Activated naive CD4-positive, alpha-beta T cell treated with anti-CD3 and anti-CD28 coated beads for 36 hours (primary cell): ENCODE data around the gene BBX. TPM values are rescaled to one million over a fixed set of nuclear protein-coding genes. Genes with fewer than 3 reads are reported as not detected.

ENCODE experiments used
- CTCF ChIA-PET: fragments of 350-600 bp; sonication (Branson Sonifier 250); formaldehyde crosslinking; loops from one replicate; lab custom pipeline; 2021; ENCODE audit warnings: antibody characterized with exemption; lab: Charles Lee
- DNase-seq: peaks from one replicate; pipeline ENCODE4 v3.0.0-alpha.2; 2020
- H3K27ac Mint-ChIP-seq: one replicate; pipeline ENCODE4 v1.8.0; 2021; ENCODE audit warnings: mild to moderate bottlenecking, mixed read lengths
- H3K27me3 Mint-ChIP-seq: one replicate; pipeline ENCODE4 v1.8.0; 2021; ENCODE audit warnings: low read depth, mixed read lengths
- H3K36me3 Mint-ChIP-seq: one replicate; pipeline ENCODE4 v1.8.0; 2021; ENCODE audit warnings: low read depth, mixed read lengths
- H3K4me1 Mint-ChIP-seq: one replicate; pipeline ENCODE4 v1.8.0; 2021; ENCODE audit warnings: low read depth, mixed read lengths
- H3K4me3 Mint-ChIP-seq: one replicate; pipeline ENCODE4 v1.8.0; 2021; ENCODE audit warnings: mild to moderate bottlenecking, moderate library complexity, mixed read lengths
- H3K9me3 Mint-ChIP-seq: one replicate; pipeline ENCODE4 v1.8.0; 2021; ENCODE audit warnings: mixed read lengths
- intact Hi-C: fragments of 100-400 bp; cut with micrococcal nuclease; formaldehyde crosslinking; loops from one replicate; pipeline ENCODE4 v1.15.1; 2023
- total RNA-seq, 2 experiments: library from RNA; stranded (reverse); gene quantifications; one replicate each; pipeline ENCODE4 v1.2.3, GENCODE V29; 2021

The BBX gene
- total RNA-seq, 2 experiments from 2014 or later = 43.1 to 48.6 TPM

GRCh38 chr3:107521469-107522059, 1.2 kb upstream of the BBX start:
- DNase-seq = no peak
- CTCF ChIA-PET = interaction anchor here (1.3 kb wide), 1 partner anchor 77 kb away, joined by 3 read pairs; no protein-coding TSS in a partner anchor
- intact Hi-C loops = loop anchor here (1.0 to 10.0 kb wide), 11 partner anchors 69 to 1347 kb away; partner anchors contain the start of genes CIP2A, DZIP3, IFT57 and TRAT1
- Mint-ChIP-seq H3K4me1 (peaks cover 13% of the 10 kb centered on the region), H3K4me3 (no peak overlapping the region), H3K9me3 (no peaks in the 10 kb centered on the region), H3K27ac (no peak overlapping the region), H3K27me3 (peaks cover 4% of the 10 kb centered on the region), H3K36me3 (no peaks in the 10 kb centered on the region)

GRCh38 chr3:107523289-107523538, 452 bp downstream of the BBX start:
- no peak for DNase-seq

GRCh38 chr3:107523539-107524325, 970 bp downstream of the BBX start:
- Mint-ChIP-seq H3K9me3 (no peaks in the 10 kb centered on the region), H3K4me1 (peaks cover 25% of the 10 kb centered on the region), H3K27me3 (no peaks in the 10 kb centered on the region), H3K27ac (peak overlapping the region; percentile 87), H3K4me3 (peak overlapping the region; percentile 92), H3K36me3 (peaks cover 3% of the 10 kb centered on the region)
- peak; percentile 50 for DNase-seq
- CTCF ChIA-PET = interaction anchor here (1.0 kb wide), 1 partner anchor 93 kb away, joined by 3 read pairs; no protein-coding TSS in a partner anchor
- intact Hi-C loops = loop anchor here (2.0 to 10.0 kb wide), 8 partner anchors 71 to 1349 kb away; partner anchors contain the start of genes CD47, CIP2A, DZIP3 and IFT57

More at GRCh38 chr3:107523289-107523538, 452 bp downstream of the BBX start:
- Mint-ChIP-seq H3K27me3 (no peaks in the 10 kb centered on the region), H3K27ac (peak overlapping the region; percentile 94), H3K9me3 (no peaks in the 10 kb centered on the region), H3K36me3 (peaks cover 3% of the 10 kb centered on the region), H3K4me3 (peak overlapping the region; percentile 92), H3K4me1 (peaks cover 25% of the 10 kb centered on the region)
- intact Hi-C loops = loop anchor here (2.0 to 10.0 kb wide), 7 partner anchors 71 to 1348 kb away; partner anchors contain the start of genes CIP2A, DZIP3, IFT57 and TRAT1
- CTCF ChIA-PET = no interaction called here

DNA sequence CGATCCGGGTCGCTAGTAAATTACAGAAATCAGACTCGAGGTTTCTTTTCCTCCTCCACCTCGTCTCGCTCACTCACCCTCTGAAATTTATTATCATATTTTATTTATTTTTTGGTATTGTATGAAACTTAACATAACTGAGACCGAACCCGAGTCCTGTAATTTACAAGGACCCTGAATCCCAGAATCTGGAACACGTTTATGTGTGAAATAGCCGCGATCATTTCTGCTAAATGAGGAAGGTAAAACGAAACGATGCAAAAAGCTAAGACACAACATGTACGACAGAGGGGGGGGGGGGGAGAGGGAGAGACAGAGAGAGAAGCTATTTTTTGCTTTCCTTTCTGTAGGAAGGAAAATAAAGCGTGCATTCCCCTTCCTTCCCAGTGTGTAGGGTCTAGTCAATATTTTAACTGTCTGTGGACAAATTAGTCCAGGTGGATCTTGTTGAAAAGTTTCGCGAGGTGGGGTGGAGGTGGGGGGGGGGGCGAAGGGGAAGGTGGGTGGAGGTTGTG, 1.6 kb downstream of the BBX start:
- intact Hi-C loops = loop anchor here (2.0 to 10.0 kb wide), 4 partner anchors 72 to 1350 kb away; partner anchors contain the start of genes CD47 and TRAT1
- CTCF ChIA-PET = interaction anchor here (1.0 kb wide), 1 partner anchor 94 kb away, joined by 3 read pairs; no protein-coding TSS in a partner anchor
- Mint-ChIP-seq H3K36me3 (peaks cover 3% of the 10 kb centered on the region), H3K4me1 (peaks cover 25% of the 10 kb centered on the region), H3K4me3 (peak overlapping the region; percentile 92), H3K27me3 (no peaks in the 10 kb centered on the region), H3K9me3 (no peaks in the 10 kb centered on the region), H3K27ac (peak overlapping the region; percentile 87)
- no peak for DNase-seq

GRCh38 chr3:107524841-107525643, 2.3 kb downstream of the BBX start:
- Mint-ChIP-seq H3K27me3 (no peaks in the 10 kb centered on the region), H3K36me3 (peaks cover 6% of the 10 kb centered on the region), H3K9me3 (no peaks in the 10 kb centered on the region), H3K4me3 (peak overlapping the region; percentile 94), H3K27ac (peak overlapping the region; percentile 87), H3K4me1 (peaks cover 25% of the 10 kb centered on the region)
- DNase-seq = peak; percentile 45
- CTCF ChIA-PET = interaction anchor here (0.5 to 1.0 kb wide), 2 partner anchors 94 to 97 kb away, joined by 3 read pairs; no protein-coding TSS in a partner anchor
- intact Hi-C loops = loop anchor here (2.0 to 10.0 kb wide), 4 partner anchors 73 to 1350 kb away; partner anchors contain the start of genes CD47 and TRAT1

- Mint-ChIP-seq H3K27me3 (no peaks in the 10 kb centered on the region), H3K36me3 (peaks cover 6% of the 10 kb centered on the region), H3K4me3 (peak overlapping the region; percentile 94), H3K27ac (peak overlapping the region; percentile 70), H3K9me3 (no peaks in the 10 kb centered on the region), H3K4me1 (peaks cover 25% of the 10 kb centered on the region)
- intact Hi-C loops = loop anchor here (2.0 to 10.0 kb wide), 3 partner anchors 565 to 1351 kb away; partner anchors contain the start of genes CD47 and TRAT1
- CTCF ChIA-PET = interaction anchor here (0.5 kb wide), 1 partner anchor 98 kb away, joined by 3 read pairs; no protein-coding TSS in a partner anchor
- peak; percentile 29 for DNase-seq
Observed at GRCh38 chr3:107525644-107526305, 3.0 kb downstream of the BBX start.

GRCh38 chr3:107531917-107532469, 9.2 kb downstream of the BBX start:
- H3K27ac Mint-ChIP-seq = no peak overlapping the region
- H3K27me3 Mint-ChIP-seq = no peaks in the 10 kb centered on the region
- H3K4me1 Mint-ChIP-seq = peaks cover 16% of the 10 kb centered on the region
- H3K4me3 Mint-ChIP-seq = no peak overlapping the region
- DNase-seq = no peak
- CTCF ChIA-PET = interaction anchor here (0.8 kb wide), 1 partner anchor 47 kb away, joined by 5 read pairs; no protein-coding TSS in a partner anchor
- no peaks in the 10 kb centered on the region for H3K9me3 Mint-ChIP-seq
- intact Hi-C loops = loop anchor here (2.0 kb wide), 1 partner anchor 13 kb away; no protein-coding TSS in a partner anchor
- peaks cover 4% of the 10 kb centered on the region for H3K36me3 Mint-ChIP-seq

DNA sequence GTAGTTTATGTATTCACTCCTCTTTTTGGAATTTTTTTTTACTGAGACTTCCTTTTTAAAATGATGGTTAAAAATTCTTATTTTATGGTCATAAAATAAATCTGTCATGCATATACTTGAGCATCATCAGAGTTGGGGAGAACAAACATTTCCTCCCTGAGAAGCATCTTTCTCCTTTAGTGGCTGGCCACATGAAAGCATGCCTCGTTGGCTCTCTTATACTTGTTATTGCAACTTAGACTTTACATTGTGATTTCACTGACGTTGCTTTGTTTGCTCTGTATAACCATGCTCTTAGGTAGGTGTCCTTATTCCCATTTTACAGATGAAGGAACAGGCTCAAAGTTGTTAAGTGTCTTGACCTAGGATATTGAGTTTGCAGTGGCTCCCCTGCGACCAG, 18.1 kb downstream of the BBX start:
- Mint-ChIP-seq H3K4me3 (no peak overlapping the region), H3K4me1 (peaks cover 20% of the 10 kb centered on the region), H3K9me3 (no peaks in the 10 kb centered on the region), H3K36me3 (peaks cover 3% of the 10 kb centered on the region), H3K27me3 (no peaks in the 10 kb centered on the region), H3K27ac (no peak overlapping the region)
- CTCF ChIA-PET = interaction anchor here (1.0 to 1.1 kb wide), 2 partner anchors 36 to 111 kb away, joined by 3 read pairs; no protein-coding TSS in a partner anchor
- intact Hi-C loops = no loop called here
- no peak for DNase-seq

DNA sequence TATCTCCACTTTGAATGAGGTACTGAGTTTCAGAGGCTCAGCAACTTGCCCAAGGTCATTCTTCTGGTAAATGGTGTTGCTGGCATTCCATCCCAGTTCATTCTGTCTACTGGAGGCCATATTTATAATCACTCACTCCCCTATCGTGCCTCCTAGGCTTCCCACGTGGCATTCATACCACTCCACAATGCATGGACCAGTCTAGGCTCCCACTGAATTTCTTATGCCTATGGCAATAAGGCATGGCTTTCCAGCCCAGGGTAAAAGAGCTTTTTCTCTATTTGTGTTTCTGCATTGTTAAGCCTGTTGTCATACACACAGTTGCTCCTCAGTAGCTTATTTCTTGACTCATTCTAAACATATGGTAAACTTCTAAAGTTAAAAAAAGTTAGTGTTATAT, 19.9 kb downstream of the BBX start:
- CTCF ChIA-PET = no interaction called here
- H3K27ac Mint-ChIP-seq = no peak overlapping the region
- peaks cover 17% of the 10 kb centered on the region for H3K4me1 Mint-ChIP-seq
- H3K36me3 Mint-ChIP-seq = peaks cover 1% of the 10 kb centered on the region
- H3K4me3 Mint-ChIP-seq = no peak overlapping the region
- DNase-seq = no peak
- no peaks in the 10 kb centered on the region for H3K9me3 Mint-ChIP-seq
- intact Hi-C loops = loop anchor here (1.0 to 2.0 kb wide), 3 partner anchors 112 to 306 kb away; no protein-coding TSS in a partner anchor
- H3K27me3 Mint-ChIP-seq = no peaks in the 10 kb centered on the region

- H3K4me3 Mint-ChIP-seq = no peak overlapping the region
- peaks cover 17% of the 10 kb centered on the region for H3K4me1 Mint-ChIP-seq
- peaks cover 2% of the 10 kb centered on the region for H3K9me3 Mint-ChIP-seq
- no peak overlapping the region for H3K27ac Mint-ChIP-seq
- H3K36me3 Mint-ChIP-seq = peaks cover 2% of the 10 kb centered on the region
- H3K27me3 Mint-ChIP-seq = no peaks in the 10 kb centered on the region
- CTCF ChIA-PET = interaction anchor here (0.7 kb wide), 1 partner anchor 90 kb away, joined by 4 read pairs; no protein-coding TSS in a partner anchor
- DNase-seq = peak; percentile 13
- intact Hi-C loops = loop anchor here (1.0 to 2.0 kb wide), 3 partner anchors 113 to 307 kb away; no protein-coding TSS in a partner anchor
Observed at GRCh38 chr3:107543666-107544065, 20.9 kb downstream of the BBX start.
